Kidney (tissue), 14 donors: ENCODE data around the gene CAMK1D. TPM values are rescaled to one million over a fixed set of nuclear protein-coding genes. Genes with fewer than 3 reads are reported as not detected.

Experiments
- DNase-seq, 5 donors: peaks; one replicate each; pipeline ENCODE4 v3.0.0-alpha.2; 2013 to 2020
- FAIRE-seq: peaks from 2 replicates; lab custom pipeline; 2012; peaks lifted over from hg19 to GRCh38; lab: Jason Lieb, UNC
- H3K27ac ChIP-seq, 2 donors: one replicate each; pipeline ENCODE4 v1.7.0; 2013; ENCODE audit warnings: low read depth in 2 of 2, low read length in 2 of 2, inconsistent platforms in 1 of 2
- H3K27me3 ChIP-seq: one replicate; pipeline ENCODE4 v1.7.1; 2013; ENCODE audit warnings: low read length, inconsistent platforms; ENCODE audit not compliant: control insufficient read depth, insufficient read depth
- H3K36me3 ChIP-seq, 3 donors: one replicate each; pipeline versions ENCODE4 v1.7.0 to v1.7.1; 2013; ENCODE audit warnings: low read length in 3 of 3, control low read depth in 1 of 3, inconsistent platforms in 1 of 3; ENCODE audit not compliant: insufficient read depth in 3 of 3, control insufficient read depth in 2 of 3
- H3K4me1 ChIP-seq, 3 donors: one replicate each; pipeline versions ENCODE4 v1.7.0 to v1.7.1; 2013; ENCODE audit warnings: low read length in 3 of 3, inconsistent platforms in 1 of 3, low read depth in 1 of 3; ENCODE audit not compliant: control insufficient read depth in 2 of 3, insufficient read depth in 2 of 3
- H3K4me3 ChIP-seq, 3 donors: one replicate each; pipeline versions ENCODE4 v1.7.0 to v1.8.1; 2013; ENCODE audit warnings: low read length in 3 of 3, control low read depth in 1 of 3, inconsistent platforms in 1 of 3
- H3K9ac ChIP-seq, 3 donors: one replicate each; pipeline versions ENCODE4 v1.7.0 to v1.7.1; 2013; ENCODE audit warnings: low read length in 3 of 3, control low read depth in 1 of 3, inconsistent platforms in 1 of 3
- H3K9me3 ChIP-seq, 3 donors: one replicate each; pipeline versions ENCODE4 v1.7.0 to v1.7.1; 2013; ENCODE audit warnings: low read length in 3 of 3, control low read depth in 1 of 3, inconsistent platforms in 1 of 3; ENCODE audit not compliant: control insufficient read depth in 2 of 3, insufficient read depth in 1 of 3
- intact Hi-C: fragments of 100-400 bp; cut with DNase I; formaldehyde crosslinking; loops from one replicate; pipeline ENCODE4 v1.11.1; 2022
- polyA plus RNA-seq: library from polyadenylated mRNA; stranded (reverse); fragments of 350-450 nt; fragmentation: Illumina TruSeq; extraction: RNeasy Lipid Tissue Mini Kit (QIAGEN cat#74804); gene quantifications from one replicate; pipeline ENCODE4 v1.2.3, GENCODE V29; 2014; ENCODE audit warnings: low read depth, low replicate concordance; ENCODE audit not compliant: insufficient read depth
- total RNA-seq: library from RNA; stranded (reverse); fragmentation: NEBNext Ultra II Directional; extraction: Animal tissue kit (Norgen Biotek cat#: 25700); gene quantifications from one replicate; pipeline ENCODE4 v1.2.1, GENCODE V29; 2021
- TF ChIP-seq, protein P1 (sequence below): IDR thresholded peaks from 3 replicates; pipeline ENCODE4 v1.5.1; 2012; ENCODE audit warnings: mild to moderate bottlenecking, moderate library complexity, borderline replicate concordance; ENCODE audit not compliant: insufficient read depth; ENCODE audit errors: extremely low read depth
- donor health status: control.
- donor health status: control.
- donor health status: control.
- donor health status: control.
- donor health status: control.
- donor health status: DM: yes; HTN: yes; CAD: no.
- donor health status: Normal renal cell carcinoma (clear cell type).

Gene CAMK1D
- total and polyA plus RNA-seq, 2 donors from 2014 or later: 1.1 to 13.7 TPM

GRCh38 chr10:12658526-12658925, 309.2 kb downstream of the CAMK1D start:
- TF ChIP-seq, protein P1, sequence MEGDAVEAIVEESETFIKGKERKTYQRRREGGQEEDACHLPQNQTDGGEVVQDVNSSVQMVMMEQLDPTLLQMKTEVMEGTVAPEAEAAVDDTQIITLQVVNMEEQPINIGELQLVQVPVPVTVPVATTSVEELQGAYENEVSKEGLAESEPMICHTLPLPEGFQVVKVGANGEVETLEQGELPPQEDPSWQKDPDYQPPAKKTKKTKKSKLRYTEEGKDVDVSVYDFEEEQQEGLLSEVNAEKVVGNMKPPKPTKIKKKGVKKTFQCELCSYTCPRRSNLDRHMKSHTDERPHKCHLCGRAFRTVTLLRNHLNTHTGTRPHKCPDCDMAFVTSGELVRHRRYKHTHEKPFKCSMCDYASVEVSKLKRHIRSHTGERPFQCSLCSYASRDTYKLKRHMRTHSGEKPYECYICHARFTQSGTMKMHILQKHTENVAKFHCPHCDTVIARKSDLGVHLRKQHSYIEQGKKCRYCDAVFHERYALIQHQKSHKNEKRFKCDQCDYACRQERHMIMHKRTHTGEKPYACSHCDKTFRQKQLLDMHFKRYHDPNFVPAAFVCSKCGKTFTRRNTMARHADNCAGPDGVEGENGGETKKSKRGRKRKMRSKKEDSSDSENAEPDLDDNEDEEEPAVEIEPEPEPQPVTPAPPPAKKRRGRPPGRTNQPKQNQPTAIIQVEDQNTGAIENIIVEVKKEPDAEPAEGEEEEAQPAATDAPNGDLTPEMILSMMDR: no peak
- Histone ChIP-seq H3K4me3 (no peak overlapping the region), H3K4me1 (no peaks in the 10 kb centered on the region), H3K36me3 (no peaks in the 10 kb centered on the region), H3K9me3 (peaks cover 0 to 2% (median 0%) of the 10 kb centered on the region in 3 donors), H3K9ac (no peak overlapping the region), H3K27ac (no peak overlapping the region), H3K27me3 (no peaks in the 10 kb centered on the region)
- no peak for DNase-seq
- intact Hi-C loops: no loop called here
- FAIRE-seq: no peak

DNA sequence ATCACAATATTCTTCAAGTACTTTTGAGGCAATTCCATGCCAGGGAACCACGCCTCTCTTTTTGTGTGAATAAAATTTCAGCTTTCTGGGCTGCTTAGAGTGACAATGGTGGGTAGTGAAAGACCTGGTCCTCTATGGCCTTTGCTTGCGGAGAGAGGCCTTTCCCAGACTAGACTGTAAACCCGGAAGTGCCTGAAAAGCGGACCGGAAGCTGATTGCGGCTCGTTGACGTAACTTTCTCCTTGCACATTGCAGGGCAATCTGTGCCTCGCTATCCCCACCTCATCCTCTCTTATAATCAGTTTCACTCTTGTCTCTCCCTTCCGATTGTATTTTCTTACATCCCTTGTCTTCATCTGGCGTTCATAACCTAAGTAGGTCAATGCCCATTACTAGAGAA, 310.4 kb downstream of the CAMK1D start:
- Histone ChIP-seq H3K4me3 (no peak overlapping the region), H3K36me3 (no peaks in the 10 kb centered on the region), H3K4me1 (no peaks in the 10 kb centered on the region), H3K9ac (no peak overlapping the region), H3K27ac (no peak overlapping the region), H3K27me3 (no peaks in the 10 kb centered on the region), H3K9me3 (no peaks in the 10 kb centered on the region)
- intact Hi-C loops: no loop called here
- DNase-seq (no peak), FAIRE-seq (no peak)
- TF ChIP-seq, protein P1: no peak

- no peaks in the 10 kb centered on the region for H3K9me3 ChIP-seq
- intact Hi-C loops: no loop called here
- DNase-seq: no peak
- H3K36me3 ChIP-seq: no peaks in the 10 kb centered on the region
- TF ChIP-seq, protein P1: no peak
- no peaks in the 10 kb centered on the region for H3K27me3 ChIP-seq
- no peak for FAIRE-seq
- no peak overlapping the region for H3K9ac ChIP-seq
- no peak overlapping the region for H3K27ac ChIP-seq
- no peak overlapping the region for H3K4me3 ChIP-seq
- H3K4me1 ChIP-seq: no peaks in the 10 kb centered on the region
These were observed 311.5 kb downstream of the CAMK1D start for GRCh38 chr10:12660812-12661211.

DNA sequence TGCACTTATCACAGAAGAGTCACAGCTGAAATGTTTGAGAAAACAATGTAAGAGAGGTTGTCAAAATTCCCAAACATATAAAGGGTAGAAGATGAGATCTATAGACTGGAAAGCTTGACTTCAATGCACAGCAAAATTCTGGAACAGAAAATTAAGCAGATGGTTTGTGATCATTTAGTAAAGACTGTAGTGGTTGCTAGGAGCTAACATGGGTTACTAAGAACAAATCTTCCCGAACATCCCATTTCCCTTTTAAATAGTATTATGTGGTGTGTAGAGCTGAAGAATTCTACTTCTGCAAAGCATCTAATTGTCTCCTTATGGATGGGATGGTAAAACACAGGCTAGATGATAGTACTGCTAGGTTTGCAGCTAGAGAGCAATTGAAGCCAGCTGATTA, 312.3 kb downstream of the CAMK1D start:
- FAIRE-seq: no peak
- intact Hi-C loops: no loop called here

More for the DNA sequence above, 312.3 kb downstream of the CAMK1D start:
- Histone ChIP-seq H3K4me3 (no peak overlapping the region), H3K4me1 (no peaks in the 10 kb centered on the region), H3K27ac (no peak overlapping the region), H3K27me3 (no peaks in the 10 kb centered on the region), H3K9me3 (no peaks in the 10 kb centered on the region), H3K9ac (no peak overlapping the region), H3K36me3 (no peaks in the 10 kb centered on the region)
- TF ChIP-seq, protein P1: no peak
- DNase-seq: peak in 1 of 5 donors; percentile 16
